B cell (primary cell): Measurements from ENCODE around the gene DDX59. TPM values are rescaled to one million over a fixed set of nuclear protein-coding genes. Genes with fewer than 3 reads are reported as not detected.

Source experiments
- ATAC-seq: fragments of 200-7000 bp; cut with Tn5 transposase; one replicate; pipeline ENCODE4 v1.10.0; 2021; ENCODE audit warnings: low read depth, mild to moderate bottlenecking, moderate number of reproducible peaks, moderate library complexity
- CTCF ChIA-PET: fragments of 350-600 bp; sonication (Branson Sonifier 250); formaldehyde crosslinking; loops from one replicate; lab custom pipeline; 2021; ENCODE audit warnings: antibody characterized with exemption, inconsistent platforms; lab: Charles Lee
- POLR2A ChIA-PET: fragments of 350-600 bp; sonication (Branson Sonifier 250); formaldehyde crosslinking; loops from one replicate; lab custom pipeline; 2021; ENCODE audit warnings: antibody characterized with exemption; lab: Charles Lee
- DNase-seq: peaks from one replicate; pipeline ENCODE4 v3.0.0; 2013
- H2AFZ ChIP-seq: 2 replicates; pipeline ENCODE4 v1.6.1; 2012; ENCODE audit warnings: mild to moderate bottlenecking, low read depth, low read length; ENCODE audit not compliant: insufficient read depth, poor library complexity, severe bottlenecking
- H3K27ac ChIP-seq, 2 donors: 1 replicate in 1 of 2; 2 replicates in 1 of 2; pipeline ENCODE4 v1.5.1; 2012 to 2013; ENCODE audit warnings: low read length in 2 of 2, mild to moderate bottlenecking in 2 of 2, moderate library complexity in 1 of 2
- H3K27me3 ChIP-seq, 4 experiments: fragments of 200-600 bp in 1 of 4; sonication (generic) in 1 of 4; replicated peaks in 1 of 4; 1 replicate in 2 of 4; 2 replicates in 2 of 4; pipeline versions ENCODE4 v1.6.1 to v1.7.0; 2013 to 2016; ENCODE audit warnings: low read length in 3 of 4, mild to moderate bottlenecking in 2 of 4, mixed read lengths in 1 of 4, moderate library complexity in 1 of 4; ENCODE audit not compliant: insufficient read depth in 4 of 4, control insufficient read depth in 3 of 4; ENCODE audit errors: control extremely low read depth in 1 of 4
- H3K36me3 ChIP-seq, 2 experiments: replicated peaks in 1 of 2; 1 replicate in 1 of 2; 2 replicates in 1 of 2; pipeline versions ENCODE4 v1.6.1 to v1.7.1; 2013; ENCODE audit warnings: low read length in 1 of 2; ENCODE audit not compliant: insufficient read depth in 2 of 2, control insufficient read depth in 1 of 2; ENCODE audit errors: control extremely low read depth in 1 of 2, extremely low read depth in 1 of 2
- H3K4me1 ChIP-seq, 2 donors: fragments of 200-600 bp in 1 of 2; sonication (generic) in 1 of 2; 1 replicate in 1 of 2; 2 replicates in 1 of 2; pipeline versions ENCODE4 v1.5.1 to v1.6.1; 2013 to 2017; ENCODE audit warnings: low read length in 2 of 2; ENCODE audit not compliant: control insufficient read depth in 2 of 2, insufficient read depth in 2 of 2
- H3K4me2 ChIP-seq: replicated peaks from 2 replicates; pipeline ENCODE3; 2012; ENCODE audit warnings: mild to moderate bottlenecking, low read depth, low read length; ENCODE audit not compliant: poor library complexity, severe bottlenecking
- H3K4me3 ChIP-seq, 5 experiments: fragments of 200-600 bp in 1 of 5; sonication (generic) in 1 of 5; 1 replicate in 3 of 5; 2 replicates in 2 of 5; pipeline versions ENCODE4 v1.5.1 to v1.7.0; 2011 to 2016; ENCODE audit warnings: low read length in 4 of 5, mild to moderate bottlenecking in 4 of 5, low read depth in 2 of 5, control low read depth in 1 of 5, moderate library complexity in 1 of 5; ENCODE audit not compliant: insufficient read depth in 1 of 5; ENCODE audit errors: control extremely low read depth in 1 of 5, extremely low read depth in 1 of 5
- H3K79me2 ChIP-seq: fragments of 200-600 bp; sonication (generic); one replicate; pipeline ENCODE4 v1.6.0; 2016; ENCODE audit warnings: low read length; ENCODE audit not compliant: control insufficient read depth, insufficient read depth
- H3K9ac ChIP-seq: fragments of 200-600 bp; sonication (generic); 2 replicates; pipeline ENCODE4 v1.6.1; 2017; ENCODE audit warnings: mild to moderate bottlenecking, low read length, moderate library complexity
- H3K9me3 ChIP-seq, 3 donors: one replicate each; pipeline versions ENCODE4 v1.6.1 to v1.7.1; 2013; ENCODE audit warnings: low read length in 2 of 3; ENCODE audit not compliant: control insufficient read depth in 2 of 3, insufficient read depth in 1 of 3; ENCODE audit errors: control extremely low read depth in 1 of 3
- H4K20me1 ChIP-seq: 2 replicates; pipeline ENCODE4 v1.6.0; 2012; ENCODE audit warnings: mild to moderate bottlenecking, low read length; ENCODE audit not compliant: insufficient read depth, control insufficient read depth, poor library complexity, severe bottlenecking
- H3K27ac Mint-ChIP-seq: one replicate; pipeline ENCODE4 v1.8.0; 2021; ENCODE audit warnings: mixed read lengths
- H3K27me3 Mint-ChIP-seq: one replicate; pipeline ENCODE4 v1.8.0; 2021; ENCODE audit warnings: mixed read lengths
- H3K4me1 Mint-ChIP-seq: one replicate; pipeline ENCODE4 v1.8.0; 2021; ENCODE audit warnings: mixed read lengths
- H3K4me3 Mint-ChIP-seq: one replicate; pipeline ENCODE4 v1.8.0; 2021; ENCODE audit warnings: mixed read lengths
- H3K9me3 Mint-ChIP-seq: one replicate; pipeline ENCODE4 v1.8.0; 2022; ENCODE audit warnings: mixed read lengths; ENCODE audit not compliant: insufficient read depth
- CTCF ChIP-seq: fragments of 200-600 bp; IDR thresholded peaks from one replicate; pipeline ENCODE4 v1.8.0; 2022; ENCODE audit warnings: antibody characterized with exemption, mild to moderate bottlenecking
- EZH2 ChIP-seq: IDR thresholded peaks from 2 replicates; pipeline ENCODE4 v1.6.1; 2012; ENCODE audit warnings: borderline replicate concordance, low read depth, mild to moderate bottlenecking, moderate library complexity, low read length; ENCODE audit not compliant: insufficient read depth, poor library complexity, severe bottlenecking
- WGBS: methylation state at CpG from one replicate; pipeline ENCODE4 v1.1.5; 2013; ENCODE audit warnings: missing lambda C conversion rate; ENCODE audit not compliant: insufficient coverage; 5-methylcytosine and 5-hydroxymethylcytosine counted together
- intact Hi-C: fragments of 100-400 bp; cut with micrococcal nuclease; formaldehyde crosslinking; loops from one replicate; pipeline ENCODE4 v1.10.0; 2022
- polyA plus RNA-seq: library from polyadenylated mRNA; depleted of rRNA; stranded (reverse); fragments of >200 nt; gene quantifications from 2 replicates; pipeline ENCODE4 v1.2.3, GENCODE V29; 2012
- total RNA-seq, 2 donors: library from RNA; stranded (reverse); fragments of 120-200 nt in 1 of 2; gene quantifications; 1 replicate in 1 of 2; 2 replicates in 1 of 2; pipeline versions ENCODE4 v1.2.3 to v1.2.4, GENCODE V29; 2013 to 2022

Gene DDX59
- total and polyA plus RNA-seq, 2 donors (not counting 1 experiment from before 2014, with no cell fraction given) = 20.2 to 41.9 TPM

DNA sequence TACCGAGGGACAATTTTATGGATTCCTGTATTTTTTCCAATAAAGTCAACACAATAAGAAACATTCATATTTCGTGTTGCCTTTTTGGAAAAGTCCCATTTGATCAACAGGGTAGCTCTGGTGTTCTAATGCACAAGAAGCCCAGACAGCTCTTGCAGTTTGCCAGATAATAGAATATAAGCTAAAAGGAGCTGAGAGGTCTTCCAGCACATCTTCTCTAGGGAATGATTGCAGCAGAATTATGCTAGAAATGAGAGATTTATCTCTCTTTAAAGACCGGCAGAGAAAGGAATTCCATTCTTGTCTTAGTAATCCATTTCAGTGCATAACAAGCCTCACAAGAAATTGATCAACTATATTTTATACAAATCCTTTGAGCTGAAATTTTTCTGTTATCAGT lies 25.0 kb upstream of the DDX59 start:
- ATAC-seq = no peak
- no peak overlapping the region for H3K4me2 ChIP-seq
- Mint-ChIP-seq H3K9me3 (no peaks in the 10 kb centered on the region), H3K27me3 (peaks cover 7% of the 10 kb centered on the region), H3K4me3 (no peak overlapping the region), H3K27ac (no peak overlapping the region), H3K4me1 (no peaks in the 10 kb centered on the region)
- H3K27me3 ChIP-seq = no peaks in the 10 kb centered on the region
- H3K9ac ChIP-seq = no peak overlapping the region
- no peaks in the 10 kb centered on the region for H3K9me3 ChIP-seq
- no peaks in the 10 kb centered on the region for H3K36me3 ChIP-seq
- H2AFZ ChIP-seq = no peak overlapping the region
- H3K4me1 ChIP-seq = no peaks in the 10 kb centered on the region
- TF ChIP-seq EZH2 (no peak), CTCF (no peak)
- no peak overlapping the region for H3K27ac ChIP-seq
- no CpG with 5 or more reads among the region's 3 CpGs for WGBS
- no peak overlapping the region for H3K4me3 ChIP-seq
- DNase-seq = no peak
- intact Hi-C loops = no loop called here
- no peaks in the 10 kb centered on the region for H4K20me1 ChIP-seq
- POLR2A ChIA-PET = no interaction called here
- CTCF ChIA-PET = no interaction called here
- H3K79me2 ChIP-seq = no peaks in the 10 kb centered on the region

GRCh38 chr1:200693327-200693726 lies 23.6 kb upstream of the DDX59 start:
- H3K27ac ChIP-seq = no peak overlapping the region
- H3K27ac Mint-ChIP-seq = no peak overlapping the region
- no peak overlapping the region for H2AFZ ChIP-seq
- H3K36me3 ChIP-seq = no peaks in the 10 kb centered on the region
- H3K4me3 ChIP-seq = no peak overlapping the region
- intact Hi-C loops = no loop called here
- no peaks in the 10 kb centered on the region for H3K79me2 ChIP-seq
- ATAC-seq = no peak
- no peak overlapping the region for H3K4me3 Mint-ChIP-seq
- CTCF ChIA-PET = no interaction called here
- DNase-seq = no peak
- no peak overlapping the region for H3K9ac ChIP-seq
- no peaks in the 10 kb centered on the region for H3K4me1 ChIP-seq
- no peak overlapping the region for H3K4me2 ChIP-seq
- peaks cover 9% of the 10 kb centered on the region for H3K27me3 Mint-ChIP-seq
- TF ChIP-seq CTCF (no peak), EZH2 (no peak)
- POLR2A ChIA-PET = no interaction called here
- H3K9me3 Mint-ChIP-seq = no peaks in the 10 kb centered on the region
- H3K4me1 Mint-ChIP-seq = no peaks in the 10 kb centered on the region
- no peaks in the 10 kb centered on the region for H3K9me3 ChIP-seq
- H3K27me3 ChIP-seq = no peaks in the 10 kb centered on the region
- H4K20me1 ChIP-seq = no peaks in the 10 kb centered on the region
